Neutrophil (primary cell): Measurements from ENCODE around the gene KIAA1328.

ENCODE experiments used
- H3K27ac ChIP-seq: fragments of 200-600 bp; sonication (generic); 2 replicates; pipeline ENCODE4 v1.5.1; 2016; ENCODE audit warnings: mild to moderate bottlenecking, moderate library complexity
- H3K27me3 ChIP-seq: fragments of 200-600 bp; sonication (generic); 2 replicates; pipeline ENCODE4 v1.6.0; 2016; ENCODE audit warnings: mild to moderate bottlenecking
- H3K36me3 ChIP-seq: fragments of 200-600 bp; sonication (generic); 2 replicates; pipeline ENCODE4 v1.5.1; 2017
- H3K4me1 ChIP-seq, 2 experiments: fragments of 200-600 bp in 1 of 2; sonication (generic) in 1 of 2; 1 replicate in 1 of 2; 2 replicates in 1 of 2; pipeline versions ENCODE4 v1.5.1 to v1.6.1; 2013 to 2016; ENCODE audit warnings: low read depth in 1 of 2, low read length in 1 of 2, mild to moderate bottlenecking in 1 of 2, moderate library complexity in 1 of 2; ENCODE audit not compliant: control insufficient read depth in 1 of 2, insufficient read depth in 1 of 2
- H3K4me3 ChIP-seq, 2 experiments: fragments of 200-600 bp in 1 of 2; sonication (generic) in 1 of 2; 1 replicate in 1 of 2; 2 replicates in 1 of 2; pipeline ENCODE4 v1.5.1; 2013 to 2016; ENCODE audit warnings: low read depth in 1 of 2, low read length in 1 of 2, mild to moderate bottlenecking in 1 of 2, moderate library complexity in 1 of 2
- H3K9me3 ChIP-seq: fragments of 200-600 bp; sonication (generic); 2 replicates; pipeline ENCODE4 v1.5.1; 2016
- TF ChIP-seq, protein P1 (sequence below): fragments of 200-600 bp; sonication (generic); IDR thresholded peaks from 2 replicates; pipeline ENCODE4 v1.5.1; 2016; ENCODE audit warnings: antibody characterized with exemption

Gene KIAA1328

DNA sequence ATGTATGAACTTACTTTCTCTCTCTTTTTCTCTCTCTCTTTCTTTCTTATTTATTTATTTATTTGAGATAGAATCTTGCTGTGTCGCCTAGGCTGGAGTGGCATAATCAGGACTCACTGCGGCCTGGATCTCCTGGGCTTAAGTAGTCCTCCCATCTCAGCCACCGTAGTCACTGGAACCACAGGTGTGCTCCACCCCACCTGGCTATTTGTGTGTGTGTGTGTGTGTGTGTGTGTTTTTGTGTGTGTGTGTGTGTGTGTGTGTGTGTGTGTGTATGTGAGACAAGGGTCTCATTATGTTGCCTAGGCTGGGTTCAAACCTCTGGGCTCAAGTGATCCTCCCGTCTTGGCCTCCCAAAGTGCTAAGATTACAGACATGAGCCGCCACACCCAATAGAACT, 64.3 kb downstream of the KIAA1328 start:
- Histone ChIP-seq H3K9me3 (no peaks in the 10 kb centered on the region), H3K4me1 (no peaks in the 10 kb centered on the region), H3K27me3 (no peaks in the 10 kb centered on the region), H3K36me3 (no peaks in the 10 kb centered on the region), H3K4me3 (no peak overlapping the region), H3K27ac (no peak overlapping the region)
- TF ChIP-seq, protein P1, sequence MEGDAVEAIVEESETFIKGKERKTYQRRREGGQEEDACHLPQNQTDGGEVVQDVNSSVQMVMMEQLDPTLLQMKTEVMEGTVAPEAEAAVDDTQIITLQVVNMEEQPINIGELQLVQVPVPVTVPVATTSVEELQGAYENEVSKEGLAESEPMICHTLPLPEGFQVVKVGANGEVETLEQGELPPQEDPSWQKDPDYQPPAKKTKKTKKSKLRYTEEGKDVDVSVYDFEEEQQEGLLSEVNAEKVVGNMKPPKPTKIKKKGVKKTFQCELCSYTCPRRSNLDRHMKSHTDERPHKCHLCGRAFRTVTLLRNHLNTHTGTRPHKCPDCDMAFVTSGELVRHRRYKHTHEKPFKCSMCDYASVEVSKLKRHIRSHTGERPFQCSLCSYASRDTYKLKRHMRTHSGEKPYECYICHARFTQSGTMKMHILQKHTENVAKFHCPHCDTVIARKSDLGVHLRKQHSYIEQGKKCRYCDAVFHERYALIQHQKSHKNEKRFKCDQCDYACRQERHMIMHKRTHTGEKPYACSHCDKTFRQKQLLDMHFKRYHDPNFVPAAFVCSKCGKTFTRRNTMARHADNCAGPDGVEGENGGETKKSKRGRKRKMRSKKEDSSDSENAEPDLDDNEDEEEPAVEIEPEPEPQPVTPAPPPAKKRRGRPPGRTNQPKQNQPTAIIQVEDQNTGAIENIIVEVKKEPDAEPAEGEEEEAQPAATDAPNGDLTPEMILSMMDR, result no peak

- no peaks in the 10 kb centered on the region for H3K27me3 ChIP-seq
- H3K36me3 ChIP-seq, result no peaks in the 10 kb centered on the region
- H3K4me3 ChIP-seq, result no peak overlapping the region
- H3K4me1 ChIP-seq, result no peaks in the 10 kb centered on the region
- TF ChIP-seq, protein P1, result no peak
- no peak overlapping the region for H3K27ac ChIP-seq
- H3K9me3 ChIP-seq, result peaks cover 3% of the 10 kb centered on the region
These were observed 66.7 kb downstream of the KIAA1328 start for GRCh38 chr18:36895606-36896005.

DNA sequence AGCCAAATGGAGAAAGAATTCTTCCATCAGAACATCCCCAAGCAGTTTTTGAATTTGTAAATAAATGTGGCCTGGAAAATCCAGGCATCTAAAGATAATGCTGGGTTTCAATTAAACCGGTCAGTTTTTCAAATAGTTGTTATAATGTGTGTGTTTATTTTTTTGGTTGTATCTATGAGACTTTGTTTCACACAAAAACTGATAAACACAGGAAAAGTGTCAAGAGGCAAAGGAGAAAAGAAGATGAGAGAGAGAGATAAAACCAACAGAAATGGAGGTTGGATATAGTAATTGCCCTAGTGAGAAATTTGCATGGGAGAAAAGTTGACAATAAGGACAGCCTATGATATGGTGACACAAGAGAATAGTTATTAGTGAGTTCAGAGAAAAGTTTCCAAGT, 68.3 kb downstream of the KIAA1328 start:
- no peaks in the 10 kb centered on the region for H3K36me3 ChIP-seq
- no peak overlapping the region for H3K4me3 ChIP-seq
- H3K4me1 ChIP-seq, result no peaks in the 10 kb centered on the region
- no peaks in the 10 kb centered on the region for H3K27me3 ChIP-seq
- no peak overlapping the region for H3K27ac ChIP-seq
- H3K9me3 ChIP-seq, result peaks cover 3% of the 10 kb centered on the region
- TF ChIP-seq, protein P1, result no peak

- Histone ChIP-seq H3K4me3 (no peak overlapping the region), H3K9me3 (peaks cover 3% of the 10 kb centered on the region), H3K27me3 (no peaks in the 10 kb centered on the region), H3K36me3 (no peaks in the 10 kb centered on the region), H3K27ac (no peak overlapping the region), H3K4me1 (no peaks in the 10 kb centered on the region)
- TF ChIP-seq, protein P1, result no peak
These were observed 70.4 kb downstream of the KIAA1328 start for GRCh38 chr18:36899289-36899688.

DNA sequence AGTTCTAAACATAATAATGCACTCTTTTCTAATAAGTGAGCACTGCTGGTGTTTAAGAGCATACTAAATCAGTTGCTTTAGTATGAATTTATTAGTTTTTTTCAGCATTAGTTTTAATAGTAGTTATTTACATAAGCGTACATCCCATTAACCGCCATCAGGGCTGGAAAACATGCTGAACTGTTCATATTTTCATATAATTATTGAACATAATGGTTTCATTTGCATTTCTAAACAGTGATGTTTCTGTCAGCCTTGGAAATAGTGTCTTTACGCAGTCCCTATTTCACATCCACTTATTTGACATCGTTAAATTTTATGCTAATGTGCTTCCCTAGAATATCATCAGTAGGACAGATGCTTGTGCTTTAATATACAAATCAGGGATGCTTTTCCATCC, 71.5 kb downstream of the KIAA1328 start:
- Histone ChIP-seq H3K36me3 (no peaks in the 10 kb centered on the region), H3K9me3 (peaks cover 3% of the 10 kb centered on the region), H3K4me3 (no peak overlapping the region), H3K27me3 (no peaks in the 10 kb centered on the region), H3K27ac (no peak overlapping the region), H3K4me1 (no peaks in the 10 kb centered on the region)
- TF ChIP-seq, protein P1, result no peak

DNA sequence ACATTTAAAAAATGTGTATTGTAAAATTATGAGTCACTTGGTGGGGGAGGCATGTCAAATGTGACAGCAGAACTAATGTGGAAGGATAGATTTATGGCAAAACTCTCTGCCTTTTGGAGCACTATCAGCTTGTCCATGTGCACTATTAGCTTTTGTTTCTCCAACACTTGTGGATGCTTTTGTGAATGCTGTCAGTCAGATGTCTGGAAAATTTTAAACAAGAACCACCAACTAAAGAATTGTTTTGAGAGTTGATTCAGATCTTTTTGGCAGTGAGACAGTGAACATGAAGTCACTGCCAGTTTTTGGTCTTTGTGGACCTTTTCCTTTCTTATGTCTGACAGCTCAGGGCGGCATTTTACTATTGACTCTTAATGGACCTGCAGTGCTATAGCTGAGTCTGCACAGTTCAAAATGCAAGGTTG, 72.4 kb downstream of the KIAA1328 start:
- no peaks in the 10 kb centered on the region for H3K36me3 ChIP-seq
- H3K27ac ChIP-seq, result no peak overlapping the region
- no peaks in the 10 kb centered on the region for H3K27me3 ChIP-seq
- no peak overlapping the region for H3K4me3 ChIP-seq
- TF ChIP-seq, protein P1, result no peak
- peaks cover 3% of the 10 kb centered on the region for H3K9me3 ChIP-seq
- no peaks in the 10 kb centered on the region for H3K4me1 ChIP-seq
